Trophoblast cell (in vitro differentiated cells and primary cell): Measurements from ENCODE around the gene LDLRAD2.
"Not testable (repeated sequence)": the region's sequence is repeated elsewhere in the genome, so short reads cannot be mapped to it uniquely, and the experiment has no call there.

ENCODE experiments used
- DNase-seq, 2 donors: peaks; one replicate each; pipeline ENCODE4 v3.0.0-alpha.2; 2016
- H2AFZ ChIP-seq: 2 replicates; pipeline ENCODE4 v1.6.1; 2013; ENCODE audit warnings: low read length, moderate library complexity, mild to moderate bottlenecking; ENCODE audit not compliant: insufficient read depth, poor library complexity
- H2AK5ac ChIP-seq: 2 replicates; pipeline ENCODE4 v1.6.1; 2013; ENCODE audit warnings: mild to moderate bottlenecking, low read length
- H2BK120ac ChIP-seq: 2 replicates; pipeline ENCODE4 v1.6.1; 2013; ENCODE audit warnings: low read length, mild to moderate bottlenecking, moderate library complexity; ENCODE audit not compliant: insufficient read depth, poor library complexity
- H2BK12ac ChIP-seq: 2 replicates; pipeline ENCODE4 v1.6.1; 2013; ENCODE audit warnings: mild to moderate bottlenecking, low read length, moderate library complexity
- H2BK5ac ChIP-seq: 2 replicates; pipeline ENCODE4 v1.6.1; 2013; ENCODE audit warnings: low read length, low read depth, moderate library complexity, mild to moderate bottlenecking; ENCODE audit not compliant: poor library complexity
- H3K14ac ChIP-seq: 2 replicates; pipeline ENCODE4 v1.6.1; 2013; ENCODE audit warnings: mild to moderate bottlenecking, low read length
- H3K18ac ChIP-seq: 2 replicates; pipeline ENCODE4 v1.6.1; 2013; ENCODE audit warnings: mild to moderate bottlenecking, low read length
- H3K23ac ChIP-seq: 2 replicates; pipeline ENCODE4 v1.6.1; 2013; ENCODE audit warnings: low read length
- H3K27ac ChIP-seq: 2 replicates; pipeline ENCODE4 v1.5.1; 2013; ENCODE audit warnings: low read depth, mild to moderate bottlenecking, inconsistent platforms, low read length, moderate library complexity
- H3K27me3 ChIP-seq: 2 replicates; pipeline ENCODE4 v1.6.1; 2013; ENCODE audit warnings: inconsistent platforms, mild to moderate bottlenecking, low read length, moderate library complexity; ENCODE audit not compliant: insufficient read depth
- H3K36me3 ChIP-seq, 2 experiments: 1 replicate in 1 of 2; 2 replicates in 1 of 2; pipeline ENCODE4 v1.6.1; 2013; ENCODE audit warnings: low read length in 2 of 2, mild to moderate bottlenecking in 2 of 2, moderate library complexity in 1 of 2; ENCODE audit not compliant: insufficient read depth in 2 of 2, control insufficient read depth in 1 of 2
- H3K4ac ChIP-seq: 2 replicates; pipeline ENCODE4 v1.6.1; 2013; ENCODE audit warnings: low read depth, mild to moderate bottlenecking, low read length, moderate library complexity
- H3K4me1 ChIP-seq, 2 experiments: 1 replicate in 1 of 2; 2 replicates in 1 of 2; pipeline ENCODE4 v1.6.1; 2013; ENCODE audit warnings: low read length in 2 of 2, mild to moderate bottlenecking in 2 of 2, moderate library complexity in 1 of 2; ENCODE audit not compliant: insufficient read depth in 2 of 2, control insufficient read depth in 1 of 2
- H3K4me2 ChIP-seq: 2 replicates; pipeline ENCODE4 v1.6.1; 2013; ENCODE audit warnings: inconsistent platforms, mild to moderate bottlenecking, low read length, moderate library complexity
- H3K4me3 ChIP-seq: 2 replicates; pipeline ENCODE4 v1.5.1; 2013; ENCODE audit warnings: mild to moderate bottlenecking, low read depth, low read length, inconsistent platforms
- H3K79me1 ChIP-seq: one replicate; pipeline ENCODE4 v1.6.1; 2013; ENCODE audit warnings: low read length
- H3K79me2 ChIP-seq: 2 replicates; pipeline ENCODE4 v1.6.1; 2013; ENCODE audit warnings: low read length, mild to moderate bottlenecking; ENCODE audit not compliant: control insufficient read depth, insufficient read depth, poor library complexity
- H3K9ac ChIP-seq: 2 replicates; pipeline ENCODE4 v1.6.1; 2013; ENCODE audit warnings: mild to moderate bottlenecking, low read length
- H3K9me3 ChIP-seq: 2 replicates; pipeline ENCODE4 v1.6.1; 2013; ENCODE audit warnings: low read depth, mild to moderate bottlenecking, control low read depth, inconsistent platforms, low read length; ENCODE audit not compliant: insufficient read depth
- H4K12ac ChIP-seq: 2 replicates; pipeline ENCODE4 v1.6.1; 2013; ENCODE audit warnings: low read depth, mild to moderate bottlenecking, low read length, moderate library complexity
- H4K8ac ChIP-seq: 2 replicates; pipeline ENCODE4 v1.6.1; 2013; ENCODE audit warnings: low read depth, mild to moderate bottlenecking, low read length, moderate library complexity
- H4K91ac ChIP-seq: one replicate; pipeline ENCODE4 v1.6.1; 2013; ENCODE audit warnings: low read depth, mild to moderate bottlenecking, low read length, moderate library complexity
- WGBS: extraction: QIAGEN DNeasy Blood & Tissue Kit; methylation state at CpG from one replicate; pipeline ENCODE4 v1.1.7; 2013; ENCODE audit warnings: missing lambda C conversion rate; ENCODE audit not compliant: insufficient read length, insufficient coverage; ENCODE audit errors: extremely low coverage; 5-methylcytosine and 5-hydroxymethylcytosine counted together

Gene LDLRAD2

GRCh38 chr1:21785764-21786163, 26.3 kb upstream of the LDLRAD2 start:
- H2BK120ac ChIP-seq, H3K14ac ChIP-seq, H2AK5ac ChIP-seq, H3K4me2 ChIP-seq, H3K9me3 ChIP-seq, H2BK12ac ChIP-seq, H3K23ac ChIP-seq, H3K27me3 ChIP-seq, H3K18ac ChIP-seq, H4K8ac ChIP-seq, H4K91ac ChIP-seq, H2AFZ ChIP-seq, H3K27ac ChIP-seq, H3K36me3 ChIP-seq, H3K9ac ChIP-seq, H2BK5ac ChIP-seq, H3K4ac ChIP-seq, H3K4me1 ChIP-seq, H4K12ac ChIP-seq, H3K4me3 ChIP-seq: not testable (repeated sequence)
- peaks cover 13% of the 10 kb centered on the region for H3K79me1 ChIP-seq
- WGBS, result no CpG with 5 or more reads among the region's 9 CpGs
- peaks cover 17% of the 10 kb centered on the region for H3K79me2 ChIP-seq
- DNase-seq, result peak; percentile 79 to 90

GRCh38 chr1:21786640-21787039, 25.4 kb upstream of the LDLRAD2 start:
- no peak for DNase-seq
- Histone ChIP-seq H2AFZ (no peak overlapping the region), H2BK120ac (no peak overlapping the region), H4K91ac (no peak overlapping the region), H3K27ac (no peak overlapping the region), H3K9ac (no peak overlapping the region), H4K12ac (no peak overlapping the region), H3K4me3 (no peak overlapping the region), H3K9me3 (no peaks in the 10 kb centered on the region), H3K4me1 (no peaks in the 10 kb centered on the region), H3K18ac (no peak overlapping the region), H3K14ac (no peak overlapping the region), H2BK5ac (no peak overlapping the region), H2AK5ac (no peak overlapping the region), H3K36me3 (no peaks in the 10 kb centered on the region), H2BK12ac (no peak overlapping the region), H3K27me3 (no peaks in the 10 kb centered on the region), H3K79me2 (peaks cover 14% of the 10 kb centered on the region), H3K23ac (no peak overlapping the region), H4K8ac (no peak overlapping the region), H3K79me1 (peaks cover 13% of the 10 kb centered on the region), H3K4ac (no peak overlapping the region), H3K4me2 (no peak overlapping the region)
- no CpG with 5 or more reads among the region's 2 CpGs for WGBS

DNA sequence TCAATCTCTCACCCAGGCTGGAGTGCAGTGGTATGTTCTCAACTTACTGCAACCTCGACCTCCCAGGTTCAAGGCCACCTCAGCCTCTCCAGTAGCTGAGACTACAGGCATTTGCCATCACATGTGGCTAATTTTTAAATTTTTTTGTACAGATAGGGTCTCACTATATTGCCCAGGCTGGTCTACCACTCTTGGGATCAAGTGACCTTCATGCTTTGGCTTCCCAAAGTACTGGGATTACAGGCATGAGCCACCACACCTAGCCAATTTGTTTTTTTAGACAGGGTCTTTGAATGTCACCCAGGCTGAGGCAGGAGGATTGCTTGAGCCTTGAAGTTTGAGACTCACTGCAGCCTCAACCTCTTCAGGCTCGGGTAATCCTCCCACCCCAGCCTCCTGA, 19.0 kb upstream of the LDLRAD2 start:
- H2AFZ ChIP-seq, result no peak overlapping the region
- no peak overlapping the region for H3K18ac ChIP-seq
- no peak overlapping the region for H3K14ac ChIP-seq
- H3K4me3 ChIP-seq, result no peak overlapping the region
- H4K8ac ChIP-seq, result no peak overlapping the region
- no peak overlapping the region for H2BK12ac ChIP-seq
- H2AK5ac ChIP-seq, result no peak overlapping the region
- no peaks in the 10 kb centered on the region for H3K4me1 ChIP-seq
- no peak overlapping the region for H4K12ac ChIP-seq
- no peak overlapping the region for H4K91ac ChIP-seq
- no peak overlapping the region for H3K27ac ChIP-seq
- no peak overlapping the region for H2BK120ac ChIP-seq
- H3K4ac ChIP-seq, result no peak overlapping the region
- H2BK5ac ChIP-seq, result no peak overlapping the region
- H3K27me3 ChIP-seq, result no peaks in the 10 kb centered on the region
- no peaks in the 10 kb centered on the region for H3K9me3 ChIP-seq
- no CpG with 5 or more reads among the region's 2 CpGs for WGBS
- peaks cover 0 to 2% of the 10 kb centered on the region in 2 experiments for H3K36me3 ChIP-seq
- H3K9ac ChIP-seq, result no peak overlapping the region
- H3K79me1 ChIP-seq, result no peaks in the 10 kb centered on the region
- no peak overlapping the region for H3K23ac ChIP-seq
- H3K79me2 ChIP-seq, result peaks cover 2% of the 10 kb centered on the region
- no peak for DNase-seq
- H3K4me2 ChIP-seq, result no peak overlapping the region

DNA sequence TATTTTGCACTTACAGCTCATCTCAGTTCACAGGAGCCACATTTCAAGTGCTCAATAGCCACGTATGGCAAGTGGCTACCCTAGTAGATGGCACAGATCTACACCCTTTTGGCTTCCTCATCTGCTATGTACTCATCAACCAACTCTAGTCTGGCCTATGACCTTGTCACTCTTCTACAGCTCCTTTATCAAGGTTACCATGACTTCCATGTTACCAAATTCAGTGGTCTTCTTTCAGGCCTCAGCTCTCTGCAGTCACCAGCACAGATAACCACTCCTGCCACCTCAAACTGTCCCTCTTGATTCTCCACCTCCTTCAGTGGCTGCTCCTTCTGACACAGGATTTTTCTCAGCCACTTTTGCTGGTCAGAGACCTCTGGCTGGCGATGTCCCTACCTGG, 17.4 kb upstream of the LDLRAD2 start:
- no peak overlapping the region for H2BK5ac ChIP-seq
- no peak overlapping the region for H4K91ac ChIP-seq
- no peak overlapping the region for H3K23ac ChIP-seq
- H3K4me1 ChIP-seq, result no peaks in the 10 kb centered on the region
- no peak overlapping the region for H4K12ac ChIP-seq
- no peak overlapping the region for H3K4me2 ChIP-seq
- H2BK12ac ChIP-seq, result no peak overlapping the region
- H4K8ac ChIP-seq, result no peak overlapping the region
- H3K36me3 ChIP-seq, result peaks cover 0 to 2% of the 10 kb centered on the region in 2 experiments
- no peak overlapping the region for H2AK5ac ChIP-seq
- H3K18ac ChIP-seq, result no peak overlapping the region
- no peak overlapping the region for H2AFZ ChIP-seq
- no peaks in the 10 kb centered on the region for H3K9me3 ChIP-seq
- no peak overlapping the region for H3K27ac ChIP-seq
- no CpG with 5 or more reads among the region's 2 CpGs for WGBS
- no peaks in the 10 kb centered on the region for H3K27me3 ChIP-seq
- H3K4ac ChIP-seq, result no peak overlapping the region
- no peak overlapping the region for H2BK120ac ChIP-seq
- no peak overlapping the region for H3K9ac ChIP-seq
- DNase-seq, result no peak
- no peaks in the 10 kb centered on the region for H3K79me1 ChIP-seq
- no peak overlapping the region for H3K4me3 ChIP-seq
- H3K79me2 ChIP-seq, result peaks cover 2% of the 10 kb centered on the region
- H3K14ac ChIP-seq, result no peak overlapping the region
